Activated CD4-positive, alpha-beta T cell treated with anti-CD3 and anti-CD28 coated beads, Interleukin-2, amount 50 U/mL, for 4 hours (primary cell): ENCODE data around the gene AGXT.

ENCODE experiments used
- DNase-seq, 2 experiments: peaks; one replicate each; pipeline ENCODE4 v3.0.0-alpha.2; 2020

Gene AGXT

DNA sequence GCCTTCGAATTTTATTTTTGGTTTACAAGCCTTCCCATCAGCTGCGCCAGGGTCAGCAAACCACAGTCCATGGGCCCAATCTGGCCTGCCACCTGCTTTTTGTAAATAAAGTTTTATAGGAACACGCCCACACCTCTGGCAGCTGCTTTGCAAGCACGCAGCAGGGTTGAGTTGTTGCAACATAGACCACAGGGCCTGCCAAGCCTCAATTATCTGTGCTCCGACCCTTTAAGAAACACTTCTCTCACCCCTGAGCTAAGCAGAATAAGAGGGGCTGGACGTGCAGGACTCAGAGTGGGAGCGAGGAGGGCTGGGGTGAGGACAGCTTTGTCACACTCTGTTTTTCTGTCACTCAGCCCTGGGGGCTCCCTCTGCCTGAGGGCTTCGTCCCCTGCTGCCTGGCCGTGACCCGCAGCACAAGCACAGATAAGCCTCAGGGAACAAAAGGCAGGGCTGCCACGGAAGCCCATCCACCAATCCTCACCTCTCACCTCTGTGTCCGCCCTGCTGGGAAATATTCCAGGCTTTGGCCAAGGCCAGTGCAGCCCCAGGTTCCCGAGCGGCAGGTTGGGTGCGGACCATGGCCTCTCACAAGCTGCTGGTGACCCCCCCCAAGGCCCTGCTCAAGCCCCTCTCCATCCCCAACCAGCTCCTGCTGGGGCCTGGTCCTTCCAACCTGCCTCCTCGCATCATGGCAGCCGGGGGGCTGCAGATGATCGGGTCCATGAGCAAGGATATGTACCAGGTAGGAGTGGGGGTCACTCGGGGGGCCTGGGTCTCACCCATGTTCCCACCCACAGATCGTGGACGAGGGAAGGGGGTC, at the start of gene AGXT:
AGXT (plus strand) TSS at position 539 of the 823 bp plus-strand sequence; CDS start at position 581, 42 bp downstream.
- DNase-seq: no peak

DNA sequence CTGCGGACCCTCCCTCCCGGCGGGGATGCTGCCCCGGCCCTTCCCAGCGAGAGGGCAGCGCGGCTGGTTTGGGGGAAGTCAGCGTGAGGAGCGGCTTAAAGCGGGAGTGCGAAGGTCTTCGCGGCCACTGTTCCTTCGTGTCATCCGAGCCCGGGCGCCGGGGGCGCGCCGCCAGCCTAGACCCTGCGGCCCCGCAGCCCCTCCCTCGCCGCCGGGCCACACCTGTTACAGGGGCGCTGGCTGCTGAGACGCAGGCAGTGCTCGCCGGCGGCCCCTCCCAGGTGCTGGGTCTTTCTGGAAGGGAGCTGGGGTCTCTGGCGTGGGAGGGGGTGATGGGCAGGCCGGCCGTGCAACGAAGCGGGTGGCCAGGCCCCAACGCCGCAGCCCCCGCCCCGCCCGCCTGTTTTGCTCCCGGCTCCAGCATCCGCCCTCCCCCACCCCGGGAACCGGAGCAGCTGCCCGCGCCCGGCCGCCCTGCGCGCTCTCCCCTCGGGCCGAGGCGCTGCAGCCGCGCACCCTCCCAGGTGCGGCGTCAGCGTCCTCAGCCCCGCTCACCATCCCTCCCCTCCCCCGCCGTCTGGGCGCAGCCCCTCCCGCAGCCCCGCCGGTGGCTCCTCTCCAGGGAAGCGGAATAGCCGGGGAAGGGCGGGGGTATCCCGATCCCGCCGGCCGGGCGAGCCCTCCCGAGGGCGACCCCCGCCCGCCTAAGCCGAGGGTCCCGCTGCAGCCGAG, 49.3 kb upstream of the AGXT start:
- no peak for DNase-seq

DNA sequence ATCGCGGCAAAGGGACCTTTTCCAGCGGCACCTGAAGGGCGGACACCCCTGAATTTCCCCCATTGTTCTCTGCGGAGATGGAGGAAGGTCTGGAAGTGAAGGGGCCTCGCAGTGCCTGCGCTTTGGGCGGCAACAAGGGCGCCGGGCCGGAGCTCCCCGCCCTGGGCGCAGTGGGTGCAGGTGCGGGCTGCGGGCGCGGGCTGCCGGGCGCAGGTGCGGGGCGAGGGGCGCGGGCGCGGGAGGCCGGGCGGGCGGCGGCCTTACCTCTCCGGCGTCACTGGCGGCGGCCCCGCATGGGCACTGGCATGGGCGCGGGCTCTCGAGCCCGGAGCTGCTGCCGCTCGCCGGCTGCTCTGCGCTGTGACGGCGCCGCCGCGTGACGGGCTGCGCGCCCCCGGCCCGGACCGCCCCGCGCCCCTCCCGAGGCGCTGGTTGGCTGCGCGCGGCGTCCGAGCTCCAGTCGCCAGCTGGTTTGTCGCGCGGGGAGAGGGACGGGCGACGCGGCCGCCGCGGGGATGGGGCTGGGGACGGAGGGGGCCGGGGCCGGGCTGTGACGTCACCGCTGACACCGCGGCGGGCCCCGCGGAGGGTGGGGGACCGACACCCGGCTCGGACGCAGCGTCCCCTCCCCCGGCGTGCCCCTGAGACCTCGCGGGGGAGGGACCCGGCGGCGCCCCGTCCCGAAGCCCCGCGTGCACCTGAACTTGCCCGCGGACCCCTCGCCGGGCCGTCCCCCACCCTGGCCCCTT, 48.6 kb upstream of the AGXT start, which contains the start of gene KIF1A:
KIF1A (minus strand) TSS at position 362 of the 749 bp plus-strand sequence. CDS start 22,467 bp downstream, outside the sequence.
- no peak for DNase-seq

DNA sequence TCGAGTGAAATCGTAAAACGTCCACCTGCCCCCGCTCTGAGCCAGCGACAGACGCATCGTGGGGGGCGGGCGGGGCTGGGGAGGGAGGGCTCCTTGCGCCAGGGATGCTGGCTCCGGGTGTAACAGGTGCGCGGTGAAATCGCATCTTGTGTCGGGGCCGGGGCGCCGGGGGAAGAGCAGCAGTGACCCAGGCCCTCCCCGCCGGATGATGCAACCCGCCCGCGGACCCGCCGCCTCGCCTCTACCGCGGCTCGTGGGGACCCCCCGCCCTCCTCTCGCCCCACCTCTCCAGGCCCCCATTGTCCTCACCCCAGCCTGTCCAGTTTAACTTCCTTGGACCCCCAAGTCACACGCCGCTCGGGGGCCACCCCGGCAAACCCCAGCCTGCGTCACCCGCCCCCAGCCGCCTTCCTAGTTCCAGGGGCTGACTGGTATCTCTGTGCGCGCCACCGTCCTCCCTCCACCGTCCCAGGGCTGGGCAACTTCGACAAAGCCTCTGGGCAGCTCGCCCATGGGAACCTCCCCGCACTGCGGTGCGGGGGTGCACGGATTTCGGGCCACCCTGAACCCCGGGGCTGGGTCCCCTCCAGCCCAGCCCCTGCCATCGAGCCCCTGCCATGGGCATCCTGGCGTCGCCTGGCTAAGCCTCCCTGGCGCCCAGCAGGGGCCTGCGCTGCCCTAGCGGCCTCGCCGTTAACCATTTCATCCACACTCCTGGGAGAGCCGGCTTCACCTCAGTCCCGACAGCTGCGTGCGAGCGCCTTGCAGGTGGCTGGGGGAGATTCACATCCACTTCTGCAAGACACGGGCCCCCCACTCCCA, 47.8 kb upstream of the AGXT start:
- no peak for DNase-seq

DNA sequence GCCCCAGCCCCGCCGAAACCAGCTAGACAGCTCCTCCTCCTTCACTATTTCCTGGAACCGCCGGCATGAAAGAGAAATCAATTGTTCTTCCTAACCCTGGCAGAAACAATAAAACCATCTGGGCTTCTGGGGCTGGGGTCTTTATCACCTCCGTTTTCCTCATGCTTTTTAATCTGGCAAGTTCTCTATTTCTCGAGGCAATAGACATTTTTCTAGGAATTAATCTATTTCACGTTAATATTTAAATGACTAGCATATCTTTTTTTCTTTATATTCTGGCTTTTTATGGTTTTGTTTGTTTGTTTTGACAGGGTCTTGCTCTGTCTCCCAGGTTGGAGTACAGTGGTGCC, 47.2 kb upstream of the AGXT start:
- DNase-seq: no peak

DNA sequence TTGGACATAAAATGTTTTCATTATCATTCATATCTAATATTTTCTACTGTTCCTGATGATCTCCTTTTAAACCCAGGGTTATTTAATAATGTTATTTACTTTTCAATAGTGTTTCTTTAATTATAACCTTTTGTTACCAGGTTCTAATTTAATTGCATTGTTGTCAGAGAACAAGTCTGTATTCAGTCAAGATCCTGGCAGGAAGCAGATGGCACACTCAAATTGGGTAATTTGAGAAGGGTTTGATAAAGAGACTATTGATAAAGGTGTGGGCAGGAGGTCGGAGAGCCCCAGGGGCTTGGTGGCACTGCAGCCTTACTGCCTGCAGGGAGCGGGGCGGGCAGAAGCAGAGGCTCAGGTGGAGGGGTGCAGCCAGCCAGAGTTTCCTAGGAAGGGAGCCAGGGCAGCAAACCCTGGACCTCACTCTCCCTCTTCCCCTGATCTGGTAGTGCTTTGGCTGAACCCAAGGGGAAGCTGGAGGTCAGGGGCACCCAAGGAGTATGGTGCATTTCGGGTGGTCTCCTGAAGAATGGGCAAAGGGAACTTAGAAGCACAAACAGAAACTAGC, 46.3 kb upstream of the AGXT start:
- DNase-seq: no peak

DNA sequence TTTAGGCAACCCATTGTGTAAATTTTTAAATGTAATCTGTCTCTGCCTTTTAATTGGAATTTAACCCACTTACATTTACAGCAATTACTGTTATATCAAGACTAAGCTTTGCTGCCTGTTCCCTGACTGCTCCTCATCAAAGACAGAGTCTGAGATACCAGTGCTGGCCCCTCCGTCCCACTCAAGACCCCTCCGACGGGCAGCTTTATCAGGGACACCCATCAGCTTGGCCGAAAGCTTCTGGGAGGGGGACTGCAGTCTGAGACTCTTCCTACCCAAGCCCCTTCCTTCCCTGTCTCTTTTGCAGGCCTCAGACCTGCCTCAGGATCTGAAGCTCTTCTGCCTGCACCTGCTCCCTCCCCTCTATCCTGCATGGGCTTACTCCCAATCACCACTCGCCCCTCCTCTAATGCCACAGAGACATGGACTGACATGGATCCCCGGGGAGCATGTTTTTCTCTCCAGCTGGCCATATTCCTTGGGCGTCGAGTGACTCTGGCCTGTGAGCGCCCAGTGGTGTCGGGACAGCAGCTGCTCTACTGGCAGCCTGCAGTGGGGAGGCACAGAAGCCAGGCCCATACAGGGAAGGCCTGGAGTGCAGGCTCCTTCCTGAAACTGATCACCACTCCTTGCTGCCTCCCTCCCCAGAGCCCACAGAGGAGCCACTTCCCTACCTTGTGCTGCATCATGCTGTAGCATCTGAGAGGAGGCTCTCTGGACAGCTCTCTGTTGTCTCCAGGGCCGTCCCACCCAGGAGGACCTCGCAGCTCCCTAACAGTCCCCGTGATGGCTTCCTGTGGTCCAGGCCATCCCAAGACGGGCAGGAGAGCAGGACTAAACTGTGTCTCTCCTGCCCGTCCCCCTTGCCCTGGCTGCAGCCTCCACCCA, 44.9 kb upstream of the AGXT start:
- DNase-seq: no peak

DNA sequence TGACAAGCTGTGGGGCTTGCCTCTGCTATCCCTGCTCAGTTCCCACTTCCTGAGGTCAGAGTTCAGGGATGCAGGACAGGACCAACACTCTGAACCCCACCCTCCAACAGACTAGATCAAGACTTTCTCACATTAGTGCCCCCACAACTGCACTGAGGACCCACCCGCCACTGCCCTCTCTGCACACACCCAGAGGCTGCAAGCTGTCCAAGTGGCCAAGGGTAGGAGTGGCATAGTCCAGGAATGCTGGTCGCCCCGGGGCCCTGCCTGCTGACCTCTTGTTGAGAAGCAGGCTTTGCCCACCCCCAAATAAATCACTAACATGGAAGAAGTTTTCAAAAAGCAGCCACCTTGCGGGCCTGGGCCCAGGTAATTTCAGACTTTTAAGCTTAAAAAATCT, 43.1 kb upstream of the AGXT start:
- no peak for DNase-seq

DNA sequence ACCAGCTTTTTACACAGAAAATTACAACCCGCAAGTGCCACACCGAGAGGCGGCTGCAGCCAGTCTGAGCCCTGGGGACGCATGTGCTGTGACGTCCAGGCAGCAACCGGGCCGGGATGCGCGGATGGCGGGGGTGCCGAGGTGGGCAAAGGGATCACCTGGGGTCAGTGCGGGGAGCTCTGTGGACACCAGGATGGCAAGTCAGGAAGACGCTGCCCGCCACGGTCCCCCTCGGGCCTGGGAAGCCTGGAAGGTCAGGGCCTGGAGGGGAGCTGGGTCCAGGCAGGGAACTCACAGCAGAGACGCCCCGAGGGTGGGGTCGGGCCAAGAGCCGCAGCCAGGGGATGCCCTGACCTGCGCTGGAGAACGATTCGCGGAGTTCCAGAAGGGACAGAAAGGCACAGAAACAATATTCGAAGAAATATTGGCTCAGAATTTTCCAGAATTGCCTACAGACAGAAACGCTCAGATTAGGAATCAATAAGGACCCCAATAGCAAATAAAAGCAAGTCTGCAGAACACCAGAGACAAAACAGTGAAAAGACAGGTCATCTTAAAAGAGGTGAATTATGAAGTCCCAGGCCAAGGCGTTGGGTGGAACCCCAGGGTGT, 36.9 kb upstream of the AGXT start:
- no peak for DNase-seq

DNA sequence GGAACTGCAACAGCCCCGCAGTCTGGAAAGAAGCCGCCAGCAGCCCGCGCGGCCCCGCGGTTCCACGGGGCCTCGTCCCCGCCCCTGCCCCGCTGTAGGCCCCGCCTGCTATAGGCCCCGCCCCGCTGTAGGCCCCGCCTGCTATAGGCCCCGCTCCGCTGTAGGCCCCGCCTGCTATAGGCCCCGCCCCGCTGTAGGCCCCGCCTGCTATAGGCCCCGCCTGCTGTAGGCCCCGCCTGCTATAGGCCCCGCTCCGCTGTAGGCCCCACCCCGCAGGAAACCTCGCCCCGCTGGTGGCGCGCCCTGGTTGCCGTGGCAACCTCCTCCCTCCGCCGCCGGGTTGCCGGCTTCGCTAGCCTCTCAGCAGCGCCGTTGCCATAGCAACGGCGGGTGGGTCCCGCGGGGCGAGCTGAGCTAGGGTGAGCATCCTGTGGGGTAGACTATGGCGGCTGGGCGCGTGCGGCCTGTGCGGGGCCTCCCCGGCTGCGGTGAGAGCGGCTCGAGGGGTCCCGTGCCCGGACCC, 36.4 kb upstream of the AGXT start:
- DNase-seq: peak; percentile 95

DNA sequence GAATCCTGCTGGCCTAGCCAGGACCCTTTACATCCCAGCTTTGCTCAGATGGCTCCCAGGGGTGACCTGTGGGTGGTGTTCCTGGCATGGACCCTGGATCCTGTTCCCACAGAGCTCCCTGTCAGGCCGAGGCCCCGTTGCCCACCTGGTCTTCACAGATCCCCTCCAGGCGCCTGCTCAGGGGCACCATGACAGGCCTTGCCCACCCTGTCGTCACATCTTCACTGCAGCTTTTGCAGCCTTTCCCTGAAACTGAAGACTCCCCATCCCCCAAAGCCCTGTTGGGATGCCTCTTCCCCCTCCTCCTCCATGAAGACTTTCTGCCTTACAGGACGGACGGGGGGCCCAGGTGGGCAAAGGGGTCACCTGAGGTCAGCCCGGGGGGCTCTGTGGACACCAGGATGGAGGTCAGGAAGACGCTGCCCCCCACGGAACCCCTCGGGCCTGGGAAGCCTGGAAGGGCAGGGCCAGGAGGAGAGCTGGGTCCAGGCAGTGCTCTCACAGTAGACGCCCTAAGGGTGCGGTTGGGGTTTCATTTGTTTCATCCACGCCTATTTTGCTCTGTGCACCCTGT, 35.6 kb upstream of the AGXT start:
- no peak for DNase-seq

DNA sequence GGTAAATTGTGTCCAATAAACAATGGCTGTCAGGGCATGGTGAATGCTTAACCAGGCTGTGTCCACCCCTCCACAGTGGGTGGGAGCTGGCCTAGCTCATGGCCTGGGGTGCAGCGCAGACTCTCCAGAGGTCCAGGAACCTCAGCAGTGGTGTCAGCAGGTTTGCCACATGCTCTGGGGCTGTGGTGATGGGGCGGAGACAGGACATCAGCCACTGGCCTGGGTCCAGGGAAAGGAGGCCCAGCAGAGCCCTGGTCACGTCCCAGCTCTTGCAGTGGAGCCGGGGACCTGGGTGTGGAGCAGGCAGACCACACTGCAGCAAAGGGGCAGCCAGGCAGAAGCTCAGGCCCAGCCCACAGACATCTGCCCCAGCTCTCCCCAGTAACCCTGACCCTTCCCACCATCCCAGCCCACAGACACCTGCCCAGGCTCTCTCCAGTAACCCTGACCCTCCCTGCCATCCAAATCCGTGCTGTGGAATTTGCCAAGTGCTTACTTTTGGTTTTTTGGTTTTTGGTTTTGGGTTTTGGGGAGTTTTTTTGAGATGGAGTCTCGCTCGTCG, 34.8 kb upstream of the AGXT start:
- DNase-seq: no peak

DNA sequence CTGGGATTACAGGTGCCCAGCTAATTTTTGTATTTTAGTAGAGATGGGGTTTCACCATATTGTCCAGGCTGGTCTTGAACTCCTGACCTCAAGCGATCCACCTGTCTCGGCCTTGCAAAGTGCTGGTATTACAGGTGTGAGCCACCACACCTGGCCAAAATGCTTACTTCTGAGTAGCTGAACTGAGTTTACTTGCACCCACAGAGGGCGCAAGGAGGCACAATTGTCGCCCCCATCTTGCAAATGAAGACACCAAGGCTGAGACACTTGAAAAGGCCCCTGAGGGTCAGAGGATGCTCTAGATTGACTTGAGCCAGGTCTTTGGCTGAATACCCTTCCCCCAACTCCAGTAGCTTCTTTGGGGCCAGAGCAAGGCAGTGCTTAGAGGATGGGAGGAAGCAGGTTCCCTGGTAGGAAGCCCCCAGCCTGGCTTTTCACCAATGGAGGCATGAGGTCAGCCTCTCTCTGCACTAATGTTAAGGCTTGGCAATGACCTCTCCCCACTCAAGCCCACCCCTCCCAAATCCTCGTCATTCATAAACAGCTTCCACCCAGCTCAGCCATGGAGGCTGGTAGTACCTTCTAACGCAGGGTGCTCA, 34.1 kb upstream of the AGXT start:
- DNase-seq: no peak

DNA sequence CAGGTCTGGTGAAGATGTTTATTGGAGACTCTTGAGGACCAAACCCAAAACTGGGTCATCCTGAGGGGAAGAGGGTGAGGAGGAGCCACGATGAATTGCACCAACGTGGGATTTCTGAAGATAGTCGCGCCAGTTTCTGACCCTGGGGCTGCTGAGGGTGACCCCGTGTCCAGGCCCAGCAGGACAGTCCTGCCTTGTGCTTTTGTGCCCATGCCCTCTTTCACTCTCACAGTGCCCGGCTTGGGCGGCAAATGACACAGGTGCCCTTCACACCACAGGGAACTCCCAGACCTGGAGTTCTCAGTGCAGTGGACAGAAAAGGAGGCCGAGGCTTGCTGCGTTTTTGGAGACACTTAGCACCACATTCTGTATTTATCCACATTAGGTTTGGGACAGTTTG, 33.1 kb upstream of the AGXT start:
- DNase-seq: no peak

DNA sequence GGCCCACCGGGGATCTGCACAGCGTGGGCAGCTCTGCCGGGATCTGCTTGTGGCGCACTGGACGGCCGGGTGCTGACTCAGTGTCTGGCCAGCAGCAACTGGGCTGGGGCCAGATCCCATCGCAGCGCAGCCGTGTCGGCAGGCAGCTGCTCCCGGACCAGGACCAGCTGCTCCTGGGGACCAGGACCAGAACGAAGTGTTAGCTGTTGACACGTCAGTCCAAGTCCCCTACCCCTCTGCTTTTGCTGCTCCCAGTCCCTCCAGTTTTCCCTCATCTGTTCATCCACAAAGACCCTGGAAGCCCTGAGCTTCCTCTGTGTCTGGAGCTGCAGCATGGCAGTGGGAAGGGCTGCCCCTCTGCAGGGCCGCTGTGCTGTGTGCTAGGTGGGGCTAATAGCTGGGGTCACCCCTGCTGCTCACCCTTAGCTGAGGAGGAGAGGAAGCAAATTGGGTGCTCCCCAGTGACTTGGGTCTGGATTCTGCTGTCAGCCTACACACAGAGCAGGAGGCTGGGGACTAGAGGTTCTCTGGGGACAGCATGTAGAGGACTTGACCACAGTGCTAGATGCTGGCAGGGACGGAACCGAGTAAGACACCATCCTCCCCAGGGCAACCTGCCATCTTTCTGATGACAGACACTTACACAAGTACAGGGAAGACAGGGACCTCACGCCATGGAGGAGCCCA, 31.7 kb upstream of the AGXT start:
- DNase-seq: no peak

DNA sequence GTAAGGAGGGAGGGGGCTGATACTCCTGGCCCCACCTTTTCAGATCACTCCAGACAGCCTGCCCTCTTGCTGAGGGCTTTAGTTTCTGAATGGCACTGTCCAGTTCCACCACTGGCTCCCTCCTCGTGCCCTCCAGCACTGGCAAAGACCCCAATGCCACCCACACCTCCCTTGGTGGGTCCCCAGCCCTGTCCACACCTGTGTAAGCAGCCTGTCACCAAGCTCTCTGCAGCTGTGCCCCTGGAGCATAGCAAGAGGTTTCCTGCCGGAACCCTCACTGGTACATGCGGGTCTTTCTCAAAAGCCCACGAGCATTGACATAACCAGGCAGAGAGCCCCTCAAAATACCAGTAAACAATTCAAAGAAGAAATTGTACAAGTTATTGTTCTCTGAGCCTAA, 31.0 kb upstream of the AGXT start:
- no peak for DNase-seq

DNA sequence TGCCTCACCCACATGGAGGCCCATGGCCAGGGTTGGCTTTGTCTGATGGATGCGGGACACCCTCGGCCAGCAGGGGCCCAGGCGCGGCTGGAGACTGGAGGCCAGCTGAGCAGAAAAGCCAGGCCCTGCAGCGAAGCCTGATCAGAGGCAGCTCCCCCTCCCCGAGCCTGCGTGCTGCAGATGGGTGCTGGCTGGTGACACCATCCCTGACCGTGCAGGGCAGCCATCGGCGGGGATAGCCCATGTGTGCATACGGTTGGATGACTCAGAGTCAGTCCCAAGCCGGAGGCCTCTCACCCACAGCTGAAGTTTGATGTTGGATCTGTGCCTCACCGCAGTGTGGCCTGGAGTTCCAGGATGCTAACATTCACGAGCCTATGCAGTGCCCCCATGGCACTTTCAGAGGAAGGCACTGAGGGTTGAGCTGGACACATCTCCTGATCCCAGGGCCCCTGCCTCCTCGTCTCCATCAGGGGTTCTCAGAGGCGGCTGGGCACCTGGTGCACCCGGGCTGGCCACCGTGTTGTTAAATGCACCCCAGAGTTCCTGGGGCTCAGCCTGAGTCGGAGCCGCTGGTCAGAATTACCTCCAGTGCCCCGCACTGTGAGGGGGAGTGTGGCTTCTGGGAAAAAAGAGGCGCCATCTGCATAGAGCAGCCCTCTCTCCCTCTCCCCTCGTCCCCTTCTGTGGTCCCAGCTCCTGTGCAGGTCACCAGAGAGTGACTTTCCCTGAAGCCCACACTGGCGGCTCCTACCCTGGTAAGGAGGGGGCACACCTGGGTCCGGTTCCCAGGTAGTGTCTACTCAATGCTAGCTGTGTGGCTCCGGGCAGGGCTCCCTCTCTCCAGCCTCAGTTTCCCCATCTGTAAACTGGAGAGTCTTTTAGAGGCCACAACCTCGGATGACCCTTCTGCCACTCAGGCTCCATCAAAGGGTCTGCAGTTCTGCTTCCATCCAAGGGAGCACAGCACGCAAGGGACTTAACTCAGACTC, 29.2 kb upstream of the AGXT start:
- DNase-seq: no peak
